DMS 273 treated with DMSO at 0.1 percent for 48 hours (cell line): ENCODE data around the gene DLGAP4.

Source experiments
- DNase-seq: peaks from one replicate; lab custom pipeline; 2025; lab: John Stamatoyannopoulos, UW

DLGAP4 gene

GRCh38 chr20:36307412-36308325 lies 1.5 kb downstream of the DLGAP4 start:
- DNase-seq = no peak

DNA sequence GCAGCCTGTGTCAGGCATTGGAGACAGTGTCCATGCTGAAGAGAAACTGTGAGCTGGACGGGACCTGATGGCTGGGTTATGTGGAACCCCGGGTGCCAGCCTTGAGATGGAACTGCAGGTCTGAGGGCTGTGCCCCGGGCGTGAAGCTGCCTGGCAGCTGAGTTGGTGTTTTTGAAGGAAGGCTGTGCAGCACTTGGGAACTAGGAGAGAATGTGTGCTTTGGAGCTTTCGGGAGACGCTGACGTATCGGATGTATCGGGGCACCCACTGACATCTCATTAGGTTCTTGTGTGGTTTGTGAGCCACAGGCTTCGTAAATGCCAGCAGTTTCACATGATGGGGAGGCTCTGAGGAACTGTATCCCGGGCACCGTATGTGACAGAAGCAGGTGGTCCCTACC lies 2.2 kb downstream of the DLGAP4 start:
- no peak for DNase-seq

DNA sequence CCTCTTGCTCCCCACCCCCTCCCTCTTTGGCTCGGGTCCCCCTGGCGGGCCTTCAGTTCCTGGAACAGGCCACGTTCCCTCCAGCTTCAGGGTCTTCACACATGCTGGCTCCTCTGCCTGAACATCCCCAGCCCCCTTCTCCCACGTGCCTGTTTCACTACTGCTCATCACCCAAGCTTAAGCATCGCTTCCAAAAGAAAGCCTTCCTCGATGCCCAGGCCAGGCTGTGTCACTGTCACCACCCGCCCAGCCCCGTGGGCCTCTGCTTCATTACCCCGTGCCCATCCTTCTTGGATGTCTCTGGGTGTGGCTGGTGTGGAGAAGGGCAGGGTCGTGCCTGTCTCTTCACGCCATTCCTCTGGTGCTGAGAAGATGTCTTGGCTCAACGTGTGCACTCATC lies 2.8 kb downstream of the DLGAP4 start:
- no peak for DNase-seq

- no peak for DNase-seq
Measured at GRCh38 chr20:36309643-36310042, 3.5 kb downstream of the DLGAP4 start.

DNA sequence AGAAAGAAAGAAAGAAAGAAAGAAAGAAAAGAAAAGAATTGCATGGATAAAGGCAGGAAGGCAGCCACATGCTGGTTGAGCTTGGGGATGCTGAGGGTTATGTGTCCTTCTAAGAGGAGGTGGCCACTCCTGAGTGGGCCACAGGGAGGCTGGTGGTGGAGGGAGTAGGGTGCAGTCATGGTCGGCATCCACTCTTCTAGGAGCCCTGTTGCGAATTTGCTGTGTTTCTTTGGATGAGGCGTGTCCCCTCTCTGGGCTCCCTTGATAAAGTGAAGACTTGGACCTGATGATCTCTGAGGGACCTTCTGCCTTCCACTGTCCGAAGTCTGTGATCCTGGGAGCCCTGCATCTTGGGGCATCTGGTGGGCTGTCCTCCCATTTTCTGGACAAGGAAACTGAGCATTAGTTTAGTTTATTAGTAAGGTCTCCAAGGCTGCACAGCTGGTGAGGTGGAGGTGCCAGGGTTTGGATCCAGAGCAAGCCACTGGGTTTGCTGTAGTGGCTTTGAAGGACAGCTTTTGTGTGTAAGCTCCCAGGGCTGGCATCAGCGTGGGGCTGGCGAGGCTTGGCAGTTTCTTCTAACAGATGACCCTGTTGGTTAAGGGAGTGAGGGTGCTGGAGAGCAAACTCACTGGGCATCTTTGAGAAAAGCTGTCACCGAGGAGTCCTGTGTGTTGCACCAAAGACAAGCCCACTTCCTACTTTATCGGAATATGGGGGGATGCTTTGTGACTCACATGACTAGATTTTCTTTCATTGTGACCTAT lies 4.3 kb downstream of the DLGAP4 start:
- no peak for DNase-seq

- no peak for DNase-seq
Measured at GRCh38 chr20:36311141-36311853, 5.2 kb downstream of the DLGAP4 start.

DNA sequence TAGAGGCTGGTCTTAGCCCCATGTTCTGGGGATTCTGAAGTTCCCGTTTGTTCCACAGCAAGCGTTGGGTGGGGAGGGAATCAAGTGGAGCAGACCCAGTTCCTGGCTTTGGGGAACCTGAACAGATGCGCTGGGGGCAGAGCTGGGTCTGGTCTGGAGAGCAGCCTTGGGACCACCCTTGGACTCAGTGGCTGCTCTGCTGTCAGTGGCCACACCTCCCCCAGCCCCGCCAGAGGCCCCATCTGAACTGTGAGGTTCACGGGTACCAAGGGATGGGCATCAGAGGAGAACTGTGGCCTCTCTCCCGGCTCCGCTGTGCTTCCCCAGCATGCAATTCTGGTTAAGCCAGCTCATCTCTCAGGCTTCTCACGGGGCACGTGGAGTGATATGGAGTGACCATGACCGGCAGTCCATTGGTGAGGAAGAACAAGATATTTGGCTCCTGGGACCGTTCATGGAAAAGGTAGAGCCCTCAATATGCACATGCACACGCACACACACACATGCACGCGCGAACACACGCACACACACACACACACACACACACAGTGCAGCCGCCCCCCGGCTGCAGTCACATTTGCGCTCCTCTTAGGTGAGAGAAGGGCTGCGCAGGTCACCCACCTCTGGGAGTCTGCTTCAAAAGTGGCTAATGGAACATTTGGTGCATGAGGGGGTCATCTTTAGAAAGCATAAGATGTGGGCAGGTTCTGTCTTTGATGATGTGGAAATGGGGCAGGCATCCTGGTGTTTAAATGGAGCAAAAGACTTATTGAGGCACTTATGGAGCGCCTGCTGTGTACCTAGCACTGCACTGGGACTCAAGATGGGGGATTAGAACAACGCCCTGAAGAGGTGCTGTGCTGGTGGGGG lies 6.0 kb downstream of the DLGAP4 start:
- DNase-seq = no peak

- DNase-seq = no peak
Measured at GRCh38 chr20:36312724-36313441, 6.7 kb downstream of the DLGAP4 start.

- DNase-seq = no peak
Measured at GRCh38 chr20:36313476-36313875, 7.3 kb downstream of the DLGAP4 start.

DNA sequence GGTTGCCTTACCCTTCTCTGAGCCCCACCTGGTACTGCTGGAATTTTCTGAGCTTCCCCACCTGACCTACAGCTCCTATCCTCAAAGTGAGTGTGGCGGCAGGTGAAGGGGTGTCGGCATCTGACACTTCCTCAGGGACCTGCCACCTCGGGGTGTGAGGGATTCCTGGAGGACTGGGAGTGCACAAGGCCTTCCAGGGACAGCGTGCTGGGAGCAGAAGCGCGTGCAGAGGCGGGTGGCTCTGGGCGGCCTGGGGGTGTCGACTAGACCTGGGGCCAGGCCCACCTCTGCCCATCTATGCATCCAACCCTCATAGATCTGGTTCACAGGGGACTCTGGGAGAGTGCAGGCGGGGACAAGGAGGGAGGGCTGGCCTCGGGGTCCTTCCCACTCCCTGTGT lies 7.8 kb downstream of the DLGAP4 start:
- DNase-seq = no peak

DNA sequence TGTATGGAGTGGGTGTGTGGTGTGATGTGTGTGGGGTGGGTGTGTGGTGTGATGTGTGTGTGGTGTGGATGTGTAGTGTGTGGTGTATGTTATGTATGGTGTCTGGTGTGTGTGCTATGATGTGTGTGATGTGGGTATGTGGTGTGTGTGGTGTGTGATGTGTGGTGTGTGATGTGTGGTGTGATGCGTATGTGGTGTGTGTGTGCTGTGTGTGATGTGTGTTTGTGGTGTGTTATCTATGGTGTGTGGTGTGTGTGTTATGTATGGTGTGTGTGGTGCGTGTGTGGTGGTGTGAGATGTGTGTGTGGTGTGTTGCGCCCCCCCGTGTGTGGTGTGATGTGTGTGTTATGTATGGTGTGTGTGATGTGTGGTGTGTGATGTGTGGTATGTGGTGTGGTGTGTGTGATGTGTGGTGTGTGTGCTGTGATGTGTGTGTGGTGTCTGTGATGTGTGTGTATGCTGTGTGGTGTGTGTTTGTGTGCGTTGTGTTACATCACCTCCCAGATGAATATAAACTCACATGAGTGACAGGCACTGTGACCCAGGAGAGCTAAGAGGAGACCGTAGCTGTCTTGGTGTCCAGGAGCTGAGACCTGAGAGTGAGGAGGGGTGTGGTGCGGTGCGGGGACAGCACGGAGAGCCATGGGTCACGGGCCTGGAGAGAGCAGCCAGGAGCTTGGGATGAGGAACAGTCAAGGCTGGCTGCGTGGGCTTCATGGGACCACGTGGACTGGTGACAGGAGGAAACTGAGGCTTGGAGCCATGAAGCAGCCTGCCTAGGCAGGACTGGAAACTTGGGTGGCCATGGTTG lies 8.8 kb downstream of the DLGAP4 start:
- DNase-seq = no peak

DNA sequence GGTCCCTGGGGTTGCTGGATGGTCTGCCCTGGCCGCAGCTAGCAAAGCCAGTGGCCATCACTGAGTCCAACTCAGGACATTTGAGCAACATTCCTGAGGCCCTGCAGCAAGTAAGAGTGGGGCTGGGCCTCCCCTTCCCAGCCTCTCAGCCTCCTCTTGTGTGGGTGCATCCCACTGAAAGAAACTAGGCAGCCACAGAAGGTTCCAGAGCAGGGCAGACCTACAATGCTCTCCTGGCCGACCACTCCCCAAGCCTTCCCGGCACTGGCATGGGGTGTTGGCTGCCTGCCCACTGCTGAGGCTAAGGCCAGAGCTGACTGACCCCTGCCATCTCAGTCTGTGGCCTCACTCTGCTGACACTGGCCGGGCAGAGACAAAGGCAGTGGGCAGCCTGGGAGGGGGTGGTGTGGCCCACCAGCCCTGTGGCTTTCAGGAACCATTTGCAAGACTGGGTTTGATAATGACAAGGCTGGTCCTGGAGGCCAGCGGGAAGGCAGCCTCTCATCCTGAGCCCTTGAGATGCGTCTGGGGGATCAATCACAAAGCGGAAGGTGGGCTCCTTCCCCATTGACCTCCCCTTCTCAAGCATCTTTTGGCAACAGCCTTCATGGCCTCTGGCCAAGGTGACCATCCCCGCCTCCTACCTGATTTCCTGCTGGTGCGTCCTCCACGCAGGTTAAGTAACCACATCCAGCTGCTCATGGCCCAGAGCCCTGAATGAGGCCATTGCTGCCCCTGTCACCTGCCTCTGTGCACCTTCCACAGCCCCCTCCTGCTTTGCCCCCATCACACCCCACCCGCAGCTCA lies 9.6 kb downstream of the DLGAP4 start:
- no peak for DNase-seq

DNA sequence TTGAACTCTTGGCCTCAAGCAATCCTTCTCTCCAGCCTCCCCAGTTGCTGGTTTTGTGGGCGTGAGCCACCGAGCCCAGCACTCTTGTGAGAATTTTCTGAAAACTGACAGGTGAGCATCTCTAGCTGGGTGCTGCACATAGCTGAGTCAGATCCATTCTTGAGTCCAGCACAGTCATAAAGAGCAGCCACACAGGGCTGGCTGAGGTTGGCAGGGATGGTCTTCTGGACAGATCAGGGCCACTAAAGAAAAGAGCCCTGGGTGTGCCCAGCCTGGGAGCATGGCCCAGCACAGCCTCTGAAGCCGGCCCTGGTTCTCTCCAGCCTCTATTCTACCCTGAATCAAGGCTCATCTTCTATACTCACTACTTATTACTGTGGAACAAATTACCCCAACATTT lies 11.5 kb downstream of the DLGAP4 start:
- DNase-seq = no peak

DNA sequence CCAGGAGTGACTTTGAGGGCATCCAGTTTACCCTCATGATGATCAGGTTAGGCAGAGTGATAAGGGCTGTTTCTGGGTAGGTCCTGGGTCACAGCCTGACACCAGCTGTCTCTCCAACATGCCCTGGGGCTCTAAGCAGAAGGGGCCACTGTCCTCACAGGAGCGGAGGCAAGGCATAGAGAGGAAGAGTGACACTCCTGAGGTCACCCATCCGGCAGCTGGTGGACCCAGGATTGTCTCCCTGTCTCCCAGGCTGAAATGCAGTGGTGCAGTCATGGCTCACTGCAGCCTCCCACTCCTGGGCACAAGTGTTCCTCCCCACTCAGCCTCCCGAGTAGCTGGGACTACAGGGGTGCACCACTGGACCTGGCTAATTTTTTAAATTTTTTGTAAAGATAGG lies 12.0 kb downstream of the DLGAP4 start:
- no peak for DNase-seq

GRCh38 chr20:36319356-36320260 lies 13.5 kb downstream of the DLGAP4 start:
- no peak for DNase-seq

- no peak for DNase-seq
Measured at GRCh38 chr20:36320261-36320897, 14.2 kb downstream of the DLGAP4 start.

DNA sequence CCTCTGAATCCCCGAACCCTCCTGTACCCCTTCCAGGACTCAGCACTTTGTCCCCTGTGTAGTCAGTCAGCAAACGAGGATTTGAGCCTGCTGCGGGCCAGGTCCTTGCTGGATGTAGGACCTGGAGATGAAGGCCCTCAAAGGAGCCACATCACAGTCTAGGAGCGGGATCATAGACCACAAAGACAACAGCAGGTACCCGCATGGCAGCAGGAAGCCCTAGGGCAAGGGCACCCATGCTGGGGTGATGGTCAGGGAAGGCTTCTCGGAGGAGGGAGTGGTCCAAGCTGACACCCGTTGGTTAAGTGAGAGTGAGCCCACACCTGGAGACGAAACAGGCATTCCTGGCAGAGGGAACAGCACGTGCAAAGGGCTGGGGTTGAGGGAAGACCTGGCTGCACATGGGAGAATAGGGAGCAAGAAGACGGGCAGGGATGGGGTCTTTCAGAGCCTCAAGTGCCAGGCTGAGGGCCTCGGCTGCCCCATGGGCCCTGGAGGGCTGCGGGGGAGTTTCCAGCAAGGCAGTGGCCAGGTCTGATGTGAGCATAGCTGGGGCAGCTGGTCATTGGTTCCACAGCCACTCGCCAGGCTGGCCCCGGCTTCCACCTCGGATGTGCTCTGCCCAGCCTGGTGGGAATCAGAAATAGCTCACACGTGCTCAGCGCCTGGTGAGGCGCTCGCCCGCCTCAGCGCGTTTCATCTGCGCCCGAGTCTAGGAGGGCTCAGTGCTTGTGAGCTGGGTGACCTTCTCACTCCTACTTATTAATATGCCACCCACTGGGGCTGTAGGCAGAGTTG lies 15.0 kb downstream of the DLGAP4 start:
- DNase-seq = no peak
